Fibroblast of lung (primary cell): ENCODE results near the gene BMP7. TPM values are rescaled to one million over a fixed set of nuclear protein-coding genes. Genes with fewer than 3 reads are reported as not detected.

ENCODE experiments used
- DNase-seq, 2 donors: peaks; one replicate each; pipeline versions ENCODE4 v3.0.0 to v3.0.0-alpha.2; 2010; ENCODE audit warnings: low read depth in 2 of 2
- H2AFZ ChIP-seq: 2 replicates; pipeline ENCODE4 v1.5.1; 2012; ENCODE audit warnings: low read length, control low read depth, inconsistent platforms
- H3K27ac ChIP-seq: 2 replicates; pipeline ENCODE4 v1.5.1; 2011; ENCODE audit warnings: low read length, control low read depth; ENCODE audit not compliant: insufficient read depth
- H3K27me3 ChIP-seq: 2 replicates; pipeline ENCODE4 v1.5.1; 2011; ENCODE audit warnings: mild to moderate bottlenecking, low read length; ENCODE audit not compliant: control insufficient read depth, insufficient read depth
- H3K36me3 ChIP-seq: 2 replicates; pipeline ENCODE4 v1.5.1; 2011; ENCODE audit warnings: low read length; ENCODE audit not compliant: control insufficient read depth, insufficient read depth
- H3K4me1 ChIP-seq: 2 replicates; pipeline ENCODE4 v1.5.1; 2011; ENCODE audit warnings: low read length; ENCODE audit not compliant: control insufficient read depth, insufficient read depth; ENCODE audit errors: extremely low read depth
- H3K4me2 ChIP-seq: 2 replicates; pipeline ENCODE4 v1.5.1; 2011; ENCODE audit warnings: low read length, control low read depth; ENCODE audit not compliant: insufficient read depth; ENCODE audit errors: extremely low read depth
- H3K4me3 ChIP-seq, 4 experiments: fragments of 200-600 bp in 1 of 4; sonication (generic) in 1 of 4; replicated peaks in 1 of 4; 2 replicates each; pipeline ENCODE4 v1.5.1; 2011 to 2016; ENCODE audit warnings: low read length in 4 of 4, low read depth in 3 of 4, mild to moderate bottlenecking in 3 of 4, control low read depth in 2 of 4, inconsistent platforms in 1 of 4, mixed read lengths in 1 of 4; ENCODE audit not compliant: insufficient read depth in 1 of 4; ENCODE audit errors: control extremely low read depth in 1 of 4
- H3K79me2 ChIP-seq: 2 replicates; pipeline ENCODE4 v1.5.1; 2012; ENCODE audit warnings: mild to moderate bottlenecking, low read length, inconsistent platforms; ENCODE audit not compliant: control insufficient read depth, insufficient read depth
- H3K9ac ChIP-seq: 2 replicates; pipeline ENCODE4 v1.5.1; 2011; ENCODE audit warnings: mild to moderate bottlenecking, low read length, control low read depth; ENCODE audit not compliant: insufficient read depth
- H3K9me3 ChIP-seq: 2 replicates; pipeline ENCODE4 v1.5.1; 2012; ENCODE audit warnings: low read depth, low read length; ENCODE audit not compliant: control insufficient read depth, insufficient read depth
- H4K20me1 ChIP-seq: 2 replicates; pipeline ENCODE4 v1.5.1; 2011; ENCODE audit warnings: low read length; ENCODE audit not compliant: control insufficient read depth, insufficient read depth; ENCODE audit errors: extremely low read depth
- CTCF ChIP-seq, 2 donors: IDR thresholded peaks in 1 of 2; conservative IDR thresholded peaks in 1 of 2; 1 replicate in 1 of 2; 2 replicates in 1 of 2; pipeline ENCODE4 v1.5.1; 2011 to 2012; ENCODE audit warnings: low read length in 2 of 2, control low read depth in 1 of 2, inconsistent platforms in 1 of 2, low read depth in 1 of 2, mild to moderate bottlenecking in 1 of 2
- EZH2 ChIP-seq: IDR thresholded peaks from 2 replicates; pipeline ENCODE4 v1.5.1; 2012; ENCODE audit warnings: low read length, control low read depth, mild to moderate bottlenecking; ENCODE audit errors: missing control alignments
- polyA plus RNA-seq, 2 donors: library from polyadenylated mRNA; depleted of rRNA in 1 of 2; stranded (reverse) in 1 of 2; unstranded in 1 of 2; fragments of >200 nt; gene quantifications; 2 replicates each; pipeline ENCODE4 v1.2.1, GENCODE V29; 2011 to 2012; ENCODE audit warnings: missing spikeins in 1 of 2
- total RNA-seq: library from RNA; depleted of rRNA; stranded (reverse); fragments of >200 nt; gene quantifications from 2 replicates; pipeline ENCODE4 v1.2.1, GENCODE V29; 2014

BMP7 gene
- total and polyA plus RNA-seq, 2 donors (not counting 1 experiment from before 2014, with no cell fraction given): not detected

GRCh38 chr20:57269148-57269984, 2.9 kb upstream of the BMP7 start:
- H3K79me2 ChIP-seq: no peaks in the 10 kb centered on the region
- no peaks in the 10 kb centered on the region for H4K20me1 ChIP-seq
- no peaks in the 10 kb centered on the region for H3K4me1 ChIP-seq
- TF ChIP-seq EZH2 (no peak), CTCF (conservative IDR thresholded peaks at IDR 0.05 in 1 of 2, IDR thresholded peaks at IDR 0.05 in 1 of 2; ENCODE audit: low read depth in 1 of 2, low read length in 2 of 2) (no peak)
- no peak overlapping the region for H3K4me3 ChIP-seq
- peaks cover 9% of the 10 kb centered on the region for H3K27me3 ChIP-seq
- H3K27ac ChIP-seq: no peak overlapping the region
- H3K4me2 ChIP-seq: no peak overlapping the region
- DNase-seq: no peak
- H2AFZ ChIP-seq: no peak overlapping the region
- H3K9me3 ChIP-seq: no peaks in the 10 kb centered on the region
- no peak overlapping the region for H3K9ac ChIP-seq
- no peaks in the 10 kb centered on the region for H3K36me3 ChIP-seq

GRCh38 chr20:57268399-57269076, 2.1 kb upstream of the BMP7 start:
- Histone ChIP-seq H2AFZ (no peak overlapping the region), H3K9me3 (no peaks in the 10 kb centered on the region), H3K4me3 (no peak overlapping the region), H3K27ac (no peak overlapping the region), H3K79me2 (no peaks in the 10 kb centered on the region), H3K4me2 (no peak overlapping the region), H3K9ac (no peak overlapping the region), H3K36me3 (no peaks in the 10 kb centered on the region), H3K27me3 (peaks cover 14% of the 10 kb centered on the region), H3K4me1 (no peaks in the 10 kb centered on the region), H4K20me1 (no peaks in the 10 kb centered on the region)
- TF ChIP-seq CTCF (conservative IDR thresholded peaks at IDR 0.05 in 1 of 2, IDR thresholded peaks at IDR 0.05 in 1 of 2; ENCODE audit: low read depth in 1 of 2, low read length in 2 of 2) (no peak), EZH2 (no peak)
- DNase-seq: no peak

- no peak overlapping the region for H3K4me3 ChIP-seq
- no peak overlapping the region for H3K27ac ChIP-seq
- peaks cover 20% of the 10 kb centered on the region for H3K27me3 ChIP-seq
- no peak overlapping the region for H3K9ac ChIP-seq
- H2AFZ ChIP-seq: no peak overlapping the region
- H3K4me2 ChIP-seq: no peak overlapping the region
- TF ChIP-seq EZH2: peak; percentile 24
- no peak for TF ChIP-seq CTCF (conservative IDR thresholded peaks at IDR 0.05 in 1 of 2, IDR thresholded peaks at IDR 0.05 in 1 of 2; ENCODE audit: low read depth in 1 of 2, low read length in 2 of 2)
- H3K79me2 ChIP-seq: no peaks in the 10 kb centered on the region
- no peaks in the 10 kb centered on the region for H3K36me3 ChIP-seq
- no peaks in the 10 kb centered on the region for H3K9me3 ChIP-seq
- no peaks in the 10 kb centered on the region for H3K4me1 ChIP-seq
- H4K20me1 ChIP-seq: no peaks in the 10 kb centered on the region
- no peak for DNase-seq
Measured at GRCh38 chr20:57267158-57267821, 849 bp upstream of the BMP7 start.
